H1 (cell line): Measurements from ENCODE around the gene GPR17.

Experiments used
- ATF2 ChIP-seq: IDR thresholded peaks from 2 replicates; pipeline ENCODE4 v1.6.1; 2012; ENCODE audit warnings: low read length, inconsistent platforms
- BRCA1 ChIP-seq: IDR thresholded peaks from 2 replicates; pipeline ENCODE4 v1.6.1; 2012; ENCODE audit warnings: low read depth, low read length, improper control_type of control experiment
- CEBPB ChIP-seq: IDR thresholded peaks from 2 replicates; pipeline ENCODE4 v1.6.1; 2012; ENCODE audit warnings: low read depth, low read length
- CHD1 ChIP-seq: IDR thresholded peaks from 2 replicates; pipeline ENCODE4 v1.6.1; 2012; ENCODE audit warnings: low read depth, low read length, improper control_type of control experiment
- EP300 ChIP-seq, 2 experiments: IDR thresholded peaks; 1 replicate in 1 of 2; 2 replicates in 1 of 2; pipeline ENCODE4 v1.6.1; 2011 to 2012; ENCODE audit warnings: low read depth in 2 of 2, low read length in 2 of 2, mild to moderate bottlenecking in 2 of 2, borderline replicate concordance in 1 of 2, inconsistent platforms in 1 of 2, moderate library complexity in 1 of 2
- POLR2A ChIP-seq, 2 experiments: IDR thresholded peaks; 1 replicate in 1 of 2; 2 replicates in 1 of 2; pipeline ENCODE4 v1.6.1; 2011; ENCODE audit warnings: low read depth in 2 of 2, low read length in 2 of 2, mild to moderate bottlenecking in 2 of 2; ENCODE audit errors: control extremely low read depth in 1 of 2
- SIN3A ChIP-seq, 2 experiments: IDR thresholded peaks in 1 of 2; conservative IDR thresholded peaks in 1 of 2; 2 replicates each; pipeline ENCODE4 v1.6.1; 2011 to 2012; ENCODE audit warnings: low read length in 2 of 2, improper control_type of control experiment in 1 of 2, low read depth in 1 of 2, mild to moderate bottlenecking in 1 of 2
- SIRT6 ChIP-seq: IDR thresholded peaks from one replicate; pipeline ENCODE4 v1.7.1; 2012; ENCODE audit warnings: low read length, inconsistent platforms
- SP1 ChIP-seq: IDR thresholded peaks from 2 replicates; pipeline ENCODE4 v1.6.1; 2011; ENCODE audit warnings: low read depth, low read length
- TEAD4 ChIP-seq: IDR thresholded peaks from 2 replicates; pipeline ENCODE4 v1.6.1; 2012; ENCODE audit warnings: low read depth, low read length, inconsistent platforms, mixed read lengths
- ZNF274 ChIP-seq: IDR thresholded peaks from 2 replicates; pipeline ENCODE4 v1.7.0; 2012; ENCODE audit warnings: low read length, borderline replicate concordance; ENCODE audit errors: extremely low read depth
- TF ChIP-seq, protein P1 (sequence below), 3 experiments: IDR thresholded peaks; 1 replicate in 2 of 3; 2 replicates in 1 of 3; pipeline versions ENCODE4 v1.5.1 to v1.6.1; 2011; ENCODE audit warnings: low read length in 3 of 3, mild to moderate bottlenecking in 3 of 3, inconsistent platforms in 2 of 3, low read depth in 1 of 3, moderate library complexity in 1 of 3; ENCODE audit not compliant: insufficient read depth in 1 of 3; ENCODE audit errors: control extremely low read depth in 1 of 3

DNA sequence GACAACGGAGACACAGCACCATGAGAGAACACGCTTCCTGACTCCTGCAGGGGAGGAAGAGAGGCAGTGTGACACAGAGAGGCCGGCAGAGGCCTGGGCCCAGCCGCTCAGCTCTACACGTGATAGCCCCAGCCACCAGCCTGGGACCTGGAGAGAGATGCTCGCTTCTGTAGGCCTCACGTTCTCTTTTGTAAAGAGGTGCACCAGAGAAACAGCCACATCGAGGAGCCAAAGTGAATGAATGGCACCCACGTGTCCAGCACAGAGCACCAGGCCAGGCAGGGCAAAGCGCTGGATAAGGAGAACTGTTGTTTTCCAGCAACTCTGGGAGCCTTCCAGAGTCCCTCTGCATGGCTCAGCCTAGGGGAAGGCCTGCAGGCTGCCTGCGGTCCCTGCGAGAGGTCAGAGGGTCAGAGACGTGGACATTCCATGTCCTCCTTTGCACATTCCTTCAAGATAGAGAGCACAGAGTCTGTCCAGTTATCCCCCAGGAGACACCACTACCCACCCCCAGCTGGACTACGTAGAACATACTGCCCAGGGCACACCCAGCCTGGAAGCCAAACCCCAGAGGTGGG lies 15.2 kb downstream of the GPR17 start:
- TF ChIP-seq, protein P1, sequence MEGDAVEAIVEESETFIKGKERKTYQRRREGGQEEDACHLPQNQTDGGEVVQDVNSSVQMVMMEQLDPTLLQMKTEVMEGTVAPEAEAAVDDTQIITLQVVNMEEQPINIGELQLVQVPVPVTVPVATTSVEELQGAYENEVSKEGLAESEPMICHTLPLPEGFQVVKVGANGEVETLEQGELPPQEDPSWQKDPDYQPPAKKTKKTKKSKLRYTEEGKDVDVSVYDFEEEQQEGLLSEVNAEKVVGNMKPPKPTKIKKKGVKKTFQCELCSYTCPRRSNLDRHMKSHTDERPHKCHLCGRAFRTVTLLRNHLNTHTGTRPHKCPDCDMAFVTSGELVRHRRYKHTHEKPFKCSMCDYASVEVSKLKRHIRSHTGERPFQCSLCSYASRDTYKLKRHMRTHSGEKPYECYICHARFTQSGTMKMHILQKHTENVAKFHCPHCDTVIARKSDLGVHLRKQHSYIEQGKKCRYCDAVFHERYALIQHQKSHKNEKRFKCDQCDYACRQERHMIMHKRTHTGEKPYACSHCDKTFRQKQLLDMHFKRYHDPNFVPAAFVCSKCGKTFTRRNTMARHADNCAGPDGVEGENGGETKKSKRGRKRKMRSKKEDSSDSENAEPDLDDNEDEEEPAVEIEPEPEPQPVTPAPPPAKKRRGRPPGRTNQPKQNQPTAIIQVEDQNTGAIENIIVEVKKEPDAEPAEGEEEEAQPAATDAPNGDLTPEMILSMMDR (IDR thresholded peaks at IDR 0.05; ENCODE audit: control extremely low read depth in 1 of 3, insufficient read depth in 1 of 3, low read depth in 1 of 3, low read length in 3 of 3) = no peak
- TF ChIP-seq SIRT6 = no peak
- TF ChIP-seq POLR2A (IDR thresholded peaks at IDR 0.05; ENCODE audit: control extremely low read depth in 1 of 2, low read depth in 2 of 2, low read length in 2 of 2) = no peak
- TF ChIP-seq ZNF274 = no peak
- TF ChIP-seq SP1 = no peak
- TF ChIP-seq TEAD4 = no peak
- no peak for TF ChIP-seq SIN3A (conservative IDR thresholded peaks at IDR 0.05 in 1 of 2, IDR thresholded peaks at IDR 0.05 in 1 of 2; ENCODE audit: low read depth in 1 of 2, low read length in 2 of 2)
- TF ChIP-seq ATF2 = no peak
- TF ChIP-seq CHD1 = no peak
- no peak for TF ChIP-seq BRCA1
- TF ChIP-seq EP300 (IDR thresholded peaks at IDR 0.05; ENCODE audit: borderline replicate concordance in 1 of 2, low read depth in 2 of 2, low read length in 2 of 2) = no peak
- TF ChIP-seq CEBPB = no peak
